GM10266 (cell line): ENCODE results near the gene MLST8.

Source experiments
- DNase-seq: peaks from one replicate; pipeline ENCODE4 v3.0.0; 2012; ENCODE audit errors: extremely low spot score
- TF ChIP-seq, protein P1 (sequence below): IDR thresholded peaks from 2 replicates; pipeline ENCODE4 v1.5.1; 2012; ENCODE audit warnings: mild to moderate bottlenecking, low read depth; ENCODE audit not compliant: control insufficient read depth, insufficient read depth; ENCODE audit errors: missing control alignments

Gene MLST8

DNA sequence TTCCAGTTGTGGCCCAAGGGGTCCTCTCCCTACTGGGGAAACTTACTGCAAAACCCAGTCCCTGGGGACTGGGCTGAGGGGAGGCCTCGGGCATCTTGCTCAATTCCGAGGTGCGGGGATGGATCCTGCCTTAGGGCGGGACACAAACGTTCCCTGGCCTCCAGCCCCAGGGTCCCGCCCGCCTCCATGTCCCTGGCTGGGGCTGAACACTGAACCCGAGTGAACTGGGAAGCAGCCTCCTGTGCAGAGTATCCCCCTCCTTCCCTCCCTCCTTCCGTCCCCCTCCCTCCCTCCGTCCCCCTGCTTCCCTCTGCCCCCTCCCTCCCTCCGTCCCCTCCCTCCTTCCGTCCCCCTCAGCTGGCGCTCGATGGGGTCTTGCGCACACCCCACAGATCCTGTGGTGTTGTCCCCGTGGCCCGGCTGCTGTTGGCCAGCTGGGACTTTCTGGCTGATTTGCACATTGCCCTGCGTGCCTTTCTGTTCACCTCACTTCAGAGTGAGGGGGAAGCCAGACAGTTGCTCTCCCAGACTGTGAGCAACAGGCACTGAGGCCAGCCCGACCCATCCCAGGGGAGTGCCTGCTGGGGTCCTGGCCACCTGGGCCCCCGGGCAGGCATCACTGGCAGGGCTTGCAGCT, 44.2 kb upstream of the MLST8 start:
- DNase-seq, result peak; percentile 67

DNA sequence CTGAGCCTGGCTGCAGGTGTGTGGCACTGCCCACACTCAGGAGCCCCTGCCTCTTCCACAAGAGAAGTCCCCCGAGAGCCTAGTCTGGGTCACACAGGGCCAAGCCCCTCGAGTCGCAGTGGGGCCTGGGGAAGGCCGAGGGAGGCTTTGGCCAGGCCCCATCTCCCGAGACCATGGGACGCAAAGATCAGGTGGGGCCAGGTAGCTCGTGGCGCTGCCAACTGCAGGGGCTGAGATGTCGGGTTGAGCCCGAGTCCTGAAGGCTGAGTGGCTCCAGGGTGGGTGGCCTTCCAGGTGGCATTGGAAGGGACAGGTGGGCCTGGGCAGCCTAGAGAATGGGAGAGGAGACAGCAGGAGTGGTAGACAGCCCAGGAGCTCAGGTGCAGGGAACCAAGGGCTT, 43.3 kb upstream of the MLST8 start:
- TF ChIP-seq, protein P1, sequence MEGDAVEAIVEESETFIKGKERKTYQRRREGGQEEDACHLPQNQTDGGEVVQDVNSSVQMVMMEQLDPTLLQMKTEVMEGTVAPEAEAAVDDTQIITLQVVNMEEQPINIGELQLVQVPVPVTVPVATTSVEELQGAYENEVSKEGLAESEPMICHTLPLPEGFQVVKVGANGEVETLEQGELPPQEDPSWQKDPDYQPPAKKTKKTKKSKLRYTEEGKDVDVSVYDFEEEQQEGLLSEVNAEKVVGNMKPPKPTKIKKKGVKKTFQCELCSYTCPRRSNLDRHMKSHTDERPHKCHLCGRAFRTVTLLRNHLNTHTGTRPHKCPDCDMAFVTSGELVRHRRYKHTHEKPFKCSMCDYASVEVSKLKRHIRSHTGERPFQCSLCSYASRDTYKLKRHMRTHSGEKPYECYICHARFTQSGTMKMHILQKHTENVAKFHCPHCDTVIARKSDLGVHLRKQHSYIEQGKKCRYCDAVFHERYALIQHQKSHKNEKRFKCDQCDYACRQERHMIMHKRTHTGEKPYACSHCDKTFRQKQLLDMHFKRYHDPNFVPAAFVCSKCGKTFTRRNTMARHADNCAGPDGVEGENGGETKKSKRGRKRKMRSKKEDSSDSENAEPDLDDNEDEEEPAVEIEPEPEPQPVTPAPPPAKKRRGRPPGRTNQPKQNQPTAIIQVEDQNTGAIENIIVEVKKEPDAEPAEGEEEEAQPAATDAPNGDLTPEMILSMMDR, result no peak
- no peak for DNase-seq

More for the DNA sequence above, 44.2 kb upstream of the MLST8 start:
- TF ChIP-seq, protein P1, result no peak

DNA sequence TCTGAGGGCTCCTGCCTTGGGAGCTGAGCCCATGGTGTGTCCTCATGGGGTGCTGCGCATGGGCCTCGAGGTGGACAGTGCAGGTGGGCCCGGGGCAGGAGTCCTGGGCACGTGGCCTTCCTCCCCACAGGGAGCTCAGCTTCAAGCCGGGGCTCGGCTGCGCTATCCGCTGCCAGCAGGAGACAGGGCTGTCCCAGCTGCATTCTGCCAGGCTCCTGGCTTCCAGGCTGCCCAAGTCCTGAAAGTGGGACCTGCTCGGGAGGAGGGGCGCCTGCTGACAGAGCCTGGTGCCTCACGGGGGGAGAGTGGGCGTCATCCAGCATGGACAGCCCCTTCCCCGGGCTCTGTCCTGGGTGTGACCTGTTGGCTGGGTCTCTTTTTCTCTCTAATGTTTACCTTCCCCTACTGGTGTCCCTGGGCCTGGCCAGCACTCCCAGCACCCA, 42.6 kb upstream of the MLST8 start:
- DNase-seq, result no peak

DNA sequence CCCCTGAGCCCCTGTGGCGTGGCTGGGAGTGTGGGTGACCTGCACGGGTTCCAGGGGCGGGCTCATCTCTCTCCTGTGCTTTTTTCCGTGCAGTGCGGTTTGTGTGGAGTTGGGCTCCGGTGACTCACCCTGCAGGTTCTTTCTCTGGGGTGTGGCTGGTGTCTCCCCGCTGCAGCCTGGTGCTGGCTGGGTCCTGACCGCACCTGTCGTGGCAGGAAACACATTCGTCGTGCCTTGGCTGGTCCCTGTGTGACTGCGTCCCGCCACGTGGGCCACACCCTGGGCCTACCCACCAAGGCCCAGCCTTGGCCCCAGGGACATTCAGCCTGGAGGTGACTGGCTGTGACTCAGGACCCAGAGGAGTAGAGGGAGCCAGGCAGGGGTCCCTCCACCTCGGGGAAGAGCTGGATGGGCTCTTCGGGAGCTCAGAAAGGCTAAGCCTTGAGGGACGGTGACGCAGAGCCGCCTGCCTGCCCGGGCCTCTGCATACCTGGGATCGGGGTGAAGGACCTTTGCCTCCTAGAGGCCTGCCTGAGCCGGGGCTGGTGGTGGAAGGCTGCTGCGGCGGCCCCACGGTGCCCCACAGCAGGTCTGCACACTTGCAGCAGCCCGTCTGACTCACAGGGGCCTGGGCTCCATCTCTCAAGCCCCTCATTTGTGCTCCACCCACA, 41.9 kb upstream of the MLST8 start:
- TF ChIP-seq, protein P1, result no peak
- no peak for DNase-seq

More for the DNA sequence above, 42.6 kb upstream of the MLST8 start:
- TF ChIP-seq, protein P1, result no peak

DNA sequence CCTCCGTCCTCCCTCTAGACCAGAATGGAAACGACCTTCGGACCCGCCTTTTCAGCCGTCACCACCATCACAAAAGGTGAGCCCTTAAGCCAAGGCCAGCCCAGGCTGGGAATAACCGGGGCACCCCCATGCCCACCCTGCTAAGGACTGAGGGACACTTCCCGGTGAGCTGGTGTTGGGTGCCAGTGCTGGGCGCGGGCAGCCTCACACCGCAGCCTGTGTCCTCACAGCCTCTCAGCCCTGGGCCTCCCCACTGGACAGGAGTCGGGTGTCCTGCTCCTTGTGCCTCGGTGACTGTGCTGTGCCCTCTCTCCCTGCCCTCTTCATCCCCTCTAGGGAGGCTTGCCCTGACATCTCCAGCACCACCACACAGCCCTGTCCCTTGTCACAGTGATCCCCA, 39.4 kb upstream of the MLST8 start:
- TF ChIP-seq, protein P1, result no peak

DNA sequence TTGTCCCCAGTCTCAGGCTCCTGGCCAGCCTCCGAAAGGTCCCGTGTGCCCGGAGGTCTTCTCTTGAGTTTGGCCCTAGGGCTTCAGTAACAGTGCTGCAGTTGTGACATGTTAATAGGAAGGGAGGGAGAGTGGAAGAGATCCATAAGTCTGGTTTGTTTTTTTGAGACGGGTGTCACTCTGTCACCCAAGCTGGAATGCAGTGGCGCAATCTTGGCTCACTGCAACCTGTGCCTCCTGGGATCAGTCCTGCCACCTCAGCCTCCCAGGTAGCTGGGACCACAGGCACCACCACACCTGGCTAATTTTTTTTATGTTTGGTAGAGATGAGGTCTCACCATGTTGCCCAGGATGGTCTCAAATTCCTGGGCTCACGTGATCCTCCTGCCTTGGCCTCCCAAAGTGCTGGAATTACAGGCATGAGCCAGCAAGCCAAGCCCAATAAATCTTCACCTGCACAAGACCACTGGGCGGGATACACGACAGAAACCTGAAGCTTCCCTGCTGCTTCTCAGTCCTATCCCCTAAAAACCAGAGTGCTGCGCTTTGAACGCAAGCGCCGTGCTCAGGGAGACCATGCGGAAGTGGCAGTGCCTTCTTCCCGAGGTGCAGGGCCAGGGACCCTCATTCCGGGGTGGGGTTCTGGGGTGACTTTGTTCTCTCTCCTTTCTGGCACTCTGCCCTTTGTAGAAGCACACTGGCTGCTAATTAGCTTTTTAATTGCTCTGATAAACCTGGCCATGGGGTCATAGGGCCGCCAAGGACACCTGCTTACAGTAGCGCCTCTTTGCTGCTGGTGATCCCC, 38.8 kb upstream of the MLST8 start:
- TF ChIP-seq, protein P1, result no peak
- no peak for DNase-seq

More for the DNA sequence above, 39.4 kb upstream of the MLST8 start:
- DNase-seq, result no peak

DNA sequence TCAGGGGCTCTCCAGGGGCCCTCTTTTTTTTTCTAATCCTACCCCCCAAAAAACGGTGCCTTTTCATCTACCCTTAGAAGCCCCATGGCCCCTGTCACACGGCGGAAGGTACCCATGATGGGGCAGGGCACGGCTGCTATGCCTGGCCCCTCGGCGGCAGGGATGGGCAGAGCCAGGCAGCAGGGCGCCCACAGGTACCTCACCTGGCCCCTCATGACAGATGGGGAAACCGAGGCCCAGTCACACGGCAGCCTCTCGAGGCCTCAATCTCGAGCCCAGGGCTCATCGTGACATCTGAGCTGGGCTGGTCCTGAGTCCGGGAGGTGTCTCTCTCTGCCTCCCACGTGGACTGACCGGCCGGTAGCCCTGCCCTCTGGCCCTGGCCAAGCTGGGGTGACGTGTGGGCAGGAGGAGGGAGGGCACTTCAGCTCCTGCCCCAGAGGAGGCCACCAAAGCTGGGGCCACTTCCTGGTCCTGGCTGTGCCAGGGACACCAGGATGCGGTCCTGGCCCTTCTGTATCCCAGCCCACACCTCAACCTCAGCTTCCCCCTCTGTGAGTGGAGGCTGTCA, 38.1 kb upstream of the MLST8 start:
- TF ChIP-seq, protein P1, result no peak
- DNase-seq, result no peak
